T-helper 2 cell treated with Interferon-gamma antibody and Interleukin-4, amounts not matched to agents 100 ng/mL and 5 ng/mL, for 36 hours (primary cell): ENCODE results near the gene RPL32. TPM values are rescaled to one million over a fixed set of nuclear protein-coding genes. Genes with fewer than 3 reads are reported as not detected.
"Not testable (repeated sequence)": the region's sequence is repeated elsewhere in the genome, so short reads cannot be mapped to it uniquely, and the experiment has no call there.

Experiments used
- intact Hi-C: fragments of 100-400 bp; cut with micrococcal nuclease; formaldehyde crosslinking; loops from one replicate; pipeline ENCODE4 v1.15.1; 2023
- total RNA-seq: library from RNA; stranded (reverse); gene quantifications from 2 replicates; pipeline ENCODE4 v1.2.3, GENCODE V29; 2022

RPL32 gene
- 1,883 and 1,901 TPM in 2 replicates for total RNA-seq

DNA sequence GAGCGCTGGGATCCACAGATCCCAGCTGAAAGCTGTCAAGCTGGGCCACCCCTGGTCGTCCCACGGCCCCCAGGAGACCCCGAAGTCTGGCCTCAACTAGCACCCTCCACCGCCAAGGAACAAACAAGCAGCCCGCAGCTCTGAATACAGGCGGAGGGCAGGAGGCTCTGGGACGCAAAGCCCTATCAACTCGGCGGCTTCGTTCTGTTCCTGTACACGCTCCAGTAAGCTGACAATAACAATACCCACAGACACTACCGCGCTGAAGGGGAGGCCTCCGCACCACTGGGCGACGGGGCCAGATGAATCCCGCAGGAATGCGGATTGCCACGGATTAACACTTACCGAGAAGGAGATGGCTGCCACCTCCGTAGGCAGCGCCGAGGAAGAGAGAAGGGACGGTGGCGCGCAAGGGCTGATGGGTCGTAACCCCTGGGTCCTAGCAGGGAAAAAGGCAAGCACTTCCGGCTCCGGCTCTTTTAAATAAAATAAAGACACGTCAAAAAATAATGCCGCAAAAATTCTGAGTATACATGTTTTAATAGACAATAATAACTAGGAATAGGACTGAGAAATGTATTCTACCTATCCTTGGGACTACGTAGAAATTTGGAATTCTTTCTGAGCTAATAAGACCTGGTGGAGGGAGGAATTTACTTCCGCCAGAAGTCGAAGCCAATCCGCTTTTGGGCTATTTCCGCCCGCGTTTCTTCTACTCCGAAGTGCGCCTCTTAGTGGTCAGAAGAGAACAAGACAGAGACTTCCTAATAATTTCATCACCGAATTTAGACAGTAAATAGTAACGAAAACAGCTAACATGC is at the start of gene RPL32:
Gene RPL32 (minus strand): TSS at position 417 of the 821 bp plus-strand sequence. CDS start 1,328 bp downstream, outside the sequence.
- intact Hi-C loops = loop anchor here (1.0 to 2.0 kb wide), 3 partner anchors 31 to 578 kb away; no protein-coding TSS in a partner anchor

DNA sequence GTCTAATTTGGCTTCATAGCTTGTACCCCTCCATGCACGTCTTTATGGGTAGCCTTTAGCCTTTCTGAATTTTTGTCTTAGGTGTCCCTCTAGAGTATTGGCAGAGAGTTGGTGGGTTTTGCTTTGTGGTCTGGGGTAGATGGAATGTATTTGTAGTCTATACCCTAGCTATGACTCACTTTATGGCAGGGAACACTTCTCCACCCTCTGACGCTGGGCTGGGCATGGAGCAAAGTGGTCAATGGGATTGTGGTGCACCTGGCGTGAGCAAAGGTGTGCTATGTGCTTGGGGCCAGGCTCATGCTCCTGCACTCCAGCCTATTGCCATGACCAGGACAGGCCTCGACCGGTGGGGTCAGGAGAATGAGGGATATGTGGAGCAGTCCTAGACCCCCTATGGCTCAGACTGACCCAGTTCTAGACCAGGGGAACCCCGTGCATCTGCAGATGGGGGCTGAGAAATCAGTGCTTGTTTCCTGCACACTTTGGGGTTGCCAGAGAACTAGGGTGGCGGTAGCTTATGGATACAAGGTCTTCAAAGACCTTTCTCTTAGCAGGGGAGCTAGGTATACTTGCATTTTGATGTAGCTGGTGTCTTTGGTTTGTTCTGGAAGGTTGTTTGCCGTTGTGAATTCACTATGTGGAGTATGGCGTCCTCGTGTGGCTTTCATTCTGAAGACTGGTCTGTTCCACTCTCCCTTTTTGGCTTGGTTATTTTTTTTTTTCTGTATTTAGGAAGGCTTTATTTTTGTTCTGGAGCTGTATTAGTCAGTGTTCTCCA is 49.4 kb upstream of the RPL32 start:
- intact Hi-C loops = no loop called here

DNA sequence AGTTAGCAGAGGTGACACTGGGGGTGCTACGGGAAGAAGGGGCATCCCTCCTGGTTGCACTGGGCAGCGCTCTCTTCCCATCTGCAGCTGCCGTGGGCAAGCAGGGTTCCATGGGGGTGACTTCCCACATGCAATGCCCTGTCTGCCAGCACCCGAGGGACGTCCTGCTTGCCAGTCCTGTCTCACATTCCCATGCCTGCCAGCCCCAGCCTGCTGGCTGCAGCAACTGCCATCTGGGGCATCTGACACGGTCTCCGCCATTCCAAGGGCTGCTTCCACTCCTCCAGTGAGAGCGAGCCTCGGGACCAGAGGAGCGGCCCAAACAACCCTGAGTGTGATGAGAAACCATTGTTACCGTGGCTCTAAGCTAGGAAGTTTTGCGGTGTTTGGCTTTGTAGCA is 45.4 kb upstream of the RPL32 start:
- intact Hi-C loops = no loop called here

DNA sequence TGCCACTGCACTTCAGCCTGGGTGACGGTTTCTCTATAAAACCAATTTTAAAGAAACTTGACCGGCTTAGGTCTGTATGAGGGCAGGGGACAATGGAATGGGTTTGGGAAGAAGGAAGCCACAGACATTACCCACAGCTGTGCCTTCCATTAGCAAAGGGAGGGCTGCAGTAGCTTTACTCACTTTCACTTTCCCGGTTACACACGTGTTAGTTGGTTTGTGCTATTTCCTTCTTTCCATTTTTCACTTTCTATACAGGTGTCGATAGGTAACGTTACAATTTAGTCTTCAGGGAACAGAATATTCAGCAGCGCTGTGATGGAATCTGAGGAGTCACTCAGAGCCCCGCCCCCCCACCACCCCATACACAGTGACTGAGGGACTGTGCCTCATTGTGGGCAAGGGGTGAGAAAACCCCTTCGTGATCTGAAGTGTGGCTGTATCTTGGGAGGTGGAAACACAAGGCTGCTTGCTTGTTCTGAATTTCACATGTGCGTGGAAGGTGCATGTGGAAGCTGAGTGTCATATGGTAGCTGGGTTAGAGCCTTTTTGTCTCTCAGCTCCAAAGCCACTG is 44.8 kb upstream of the RPL32 start:
- intact Hi-C loops = no loop called here

DNA sequence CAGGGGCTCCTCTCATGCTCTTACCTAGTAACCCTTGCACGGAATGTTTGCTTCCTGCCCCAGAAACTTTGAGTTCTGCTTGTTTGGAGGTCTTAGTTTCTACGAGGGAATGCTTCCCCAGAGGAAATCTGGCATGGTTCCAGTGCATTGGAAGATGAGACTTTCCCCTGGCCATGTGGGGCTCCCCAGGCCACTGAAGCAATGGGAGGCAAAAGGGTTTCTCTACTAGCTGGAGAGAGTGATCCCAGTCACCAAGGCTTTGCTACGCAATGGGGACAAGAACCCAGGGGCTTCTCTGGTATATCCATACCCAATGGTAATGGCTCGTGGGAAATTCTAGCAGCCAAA is 44.2 kb upstream of the RPL32 start:
- intact Hi-C loops = no loop called here

DNA sequence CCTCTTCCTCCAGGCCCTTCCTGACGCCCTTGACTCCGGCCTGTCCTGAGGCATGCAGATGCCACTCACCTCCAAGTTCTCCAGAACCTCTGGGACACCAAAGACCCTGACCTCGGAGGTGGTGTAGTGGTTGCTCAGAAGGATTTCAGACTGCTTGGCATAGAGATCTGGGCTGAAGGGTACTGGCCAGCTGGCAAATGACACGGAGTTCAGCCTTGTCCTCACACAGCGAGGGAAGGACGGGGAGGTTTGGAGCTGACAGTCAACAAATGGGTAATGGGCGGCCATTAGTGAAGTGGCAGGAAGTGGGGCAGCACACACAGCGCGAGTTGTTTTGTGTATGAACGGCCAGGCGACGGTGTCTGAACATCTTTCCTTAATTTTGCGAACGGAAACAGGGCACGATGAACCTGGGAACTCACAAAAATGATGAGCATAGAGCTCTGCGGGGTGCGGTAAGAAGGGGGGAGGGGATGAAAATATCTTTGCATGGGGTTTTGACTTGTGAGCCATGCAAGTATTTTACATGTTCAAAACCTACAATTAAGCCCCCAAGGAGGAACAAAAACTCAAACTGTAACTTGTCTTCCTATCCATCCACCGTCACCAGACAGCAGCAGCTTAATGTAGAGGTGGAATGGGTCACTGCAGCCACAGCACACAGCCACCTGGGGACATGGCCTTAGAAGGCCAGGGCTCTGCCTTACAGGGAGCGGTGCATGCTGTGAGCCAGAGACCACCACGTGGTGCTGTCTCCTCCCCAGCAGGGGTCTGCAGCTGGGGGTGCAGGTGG is 43.6 kb upstream of the RPL32 start:
- intact Hi-C loops = no loop called here

DNA sequence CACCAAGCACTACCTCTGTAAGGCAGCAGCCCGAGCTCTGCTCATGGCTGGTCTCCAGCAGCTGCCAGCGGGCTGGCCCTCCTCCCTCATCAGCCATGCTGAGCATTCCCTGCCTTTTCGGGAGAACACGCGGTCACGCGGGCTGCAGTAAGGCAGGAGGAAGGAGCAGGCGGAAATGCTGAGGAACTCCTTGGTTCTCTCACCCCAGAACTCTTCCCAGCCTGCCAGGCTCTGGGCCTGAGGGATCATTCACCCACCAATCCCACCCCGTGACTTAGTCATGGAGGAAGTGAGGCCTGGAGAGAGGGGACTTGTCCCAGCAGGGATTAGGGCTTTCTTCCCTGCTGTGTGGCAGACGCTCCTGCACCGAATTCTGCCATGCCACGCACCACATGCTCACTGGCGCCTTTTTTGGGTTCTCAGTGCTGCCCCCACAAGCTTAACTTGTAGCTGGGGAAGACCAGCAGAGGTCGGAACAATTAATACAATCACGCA is 42.9 kb upstream of the RPL32 start:
- intact Hi-C loops = no loop called here

DNA sequence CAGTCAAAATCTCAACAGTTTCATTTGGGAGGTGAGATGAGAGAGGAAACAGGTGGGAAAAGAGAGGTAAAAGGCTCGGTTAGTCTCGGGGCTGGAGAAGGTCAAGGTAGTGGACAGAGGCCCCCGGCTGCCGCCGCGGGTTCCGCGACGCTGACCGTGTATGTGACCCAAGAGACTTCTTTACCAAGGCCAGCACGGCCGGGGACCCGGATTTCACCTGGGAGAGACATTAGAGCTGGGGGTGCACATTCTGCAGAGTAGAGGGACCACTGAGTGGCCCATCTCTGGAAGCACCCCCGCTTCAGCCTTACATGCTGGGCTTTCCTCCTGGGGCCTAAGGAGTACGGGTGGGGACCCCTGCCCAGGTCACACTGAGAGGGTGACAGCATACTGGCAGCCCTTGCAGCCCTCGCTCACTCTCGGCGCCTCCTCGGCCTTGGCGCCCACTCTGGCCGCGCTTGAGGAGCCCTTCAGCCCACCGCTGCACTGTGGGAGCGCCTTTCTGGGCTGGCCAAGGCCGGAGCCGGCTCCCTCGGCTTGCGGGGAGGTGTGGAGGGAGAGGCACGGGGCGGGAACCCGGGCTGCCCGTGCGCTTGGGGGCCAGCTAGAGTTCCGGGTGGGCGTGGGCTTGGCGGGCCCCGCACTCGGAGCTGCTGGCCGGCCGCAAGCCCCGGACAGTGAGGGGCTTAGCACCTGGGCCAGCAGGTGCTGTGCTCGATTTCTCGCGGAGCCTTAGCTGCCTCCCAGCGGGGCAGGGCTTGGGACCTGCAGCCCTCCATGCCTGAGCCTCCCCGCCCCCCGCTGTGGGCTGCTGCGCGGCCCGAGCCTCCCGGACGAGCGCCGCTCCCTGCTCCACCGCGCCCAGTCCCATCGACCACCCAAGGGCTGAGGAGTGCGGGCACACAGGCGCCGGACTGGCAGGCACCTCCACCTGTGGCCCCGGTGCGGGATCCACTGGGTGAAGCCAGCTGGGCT is 41.3 kb upstream of the RPL32 start:
- intact Hi-C loops = no loop called here

DNA sequence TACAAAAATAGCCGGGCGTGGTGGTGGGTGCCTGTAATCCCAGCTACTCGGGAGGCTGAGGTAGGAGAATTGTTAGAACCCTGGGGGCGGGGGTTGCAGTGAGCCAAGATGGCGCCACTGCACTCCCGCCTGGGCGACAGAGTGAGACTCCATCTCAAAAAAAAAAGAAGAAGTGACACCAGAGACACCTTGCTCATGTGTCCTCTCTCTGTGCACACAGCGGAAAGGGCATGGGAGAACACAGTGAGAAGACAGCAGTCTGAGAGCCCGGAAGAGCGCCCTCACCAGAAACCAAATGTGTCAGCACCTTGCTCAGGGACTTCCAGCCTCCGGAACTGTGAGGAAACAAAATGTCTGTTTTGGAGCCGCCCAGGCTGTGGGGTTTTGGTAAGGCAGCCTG is 40.5 kb upstream of the RPL32 start:
- intact Hi-C loops = not testable (repeated sequence)

DNA sequence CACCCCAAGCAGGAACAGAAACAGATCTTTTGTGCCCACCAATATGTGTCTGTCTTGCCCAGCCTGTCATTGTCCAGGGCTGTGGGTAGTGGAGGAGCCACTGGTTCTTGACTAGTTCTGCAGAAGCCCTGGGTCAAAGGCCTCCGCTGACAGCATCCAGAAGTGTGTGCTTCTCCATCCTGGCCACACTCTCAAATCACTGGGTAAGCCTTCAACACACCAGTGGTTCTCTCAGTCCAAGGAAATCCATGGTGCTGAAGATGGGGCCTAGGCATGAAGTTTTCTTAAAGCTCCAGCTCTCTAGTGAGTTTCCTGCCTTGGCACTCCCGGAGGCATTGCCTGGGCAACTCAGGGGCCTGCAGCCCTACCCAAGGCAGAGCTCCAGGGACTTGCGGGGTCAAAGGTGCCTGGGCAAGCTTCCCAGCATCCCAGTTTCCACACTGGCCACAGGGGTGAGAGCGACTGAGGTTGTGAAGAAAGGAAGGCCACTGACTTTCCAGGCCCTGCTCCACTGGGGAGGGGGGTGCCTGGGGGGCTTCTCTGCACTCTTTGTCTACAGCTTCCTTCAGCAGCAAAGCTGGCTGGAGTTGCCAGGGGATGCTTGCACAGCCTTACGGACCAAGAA is 37.9 kb upstream of the RPL32 start:
- intact Hi-C loops = no loop called here

DNA sequence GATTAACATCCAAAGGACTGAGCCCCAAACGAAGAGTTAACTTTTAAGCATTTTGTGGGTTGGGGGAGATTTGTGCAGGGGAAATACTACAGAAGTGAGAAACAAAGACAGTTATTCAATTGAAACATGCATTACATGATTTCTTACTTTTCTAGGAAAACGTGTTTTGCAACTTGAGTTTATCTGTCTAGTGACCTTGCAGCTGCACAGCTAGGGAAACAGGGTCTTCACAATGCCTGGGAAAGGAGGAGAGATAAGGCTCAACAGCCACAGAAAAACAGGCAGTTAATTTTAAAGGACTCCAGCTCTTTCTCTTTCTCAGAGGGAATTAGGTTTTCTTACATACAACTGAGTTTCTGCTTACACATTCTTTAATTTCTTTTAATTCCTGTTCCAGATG is 37.4 kb upstream of the RPL32 start:
- intact Hi-C loops = not testable (repeated sequence)

DNA sequence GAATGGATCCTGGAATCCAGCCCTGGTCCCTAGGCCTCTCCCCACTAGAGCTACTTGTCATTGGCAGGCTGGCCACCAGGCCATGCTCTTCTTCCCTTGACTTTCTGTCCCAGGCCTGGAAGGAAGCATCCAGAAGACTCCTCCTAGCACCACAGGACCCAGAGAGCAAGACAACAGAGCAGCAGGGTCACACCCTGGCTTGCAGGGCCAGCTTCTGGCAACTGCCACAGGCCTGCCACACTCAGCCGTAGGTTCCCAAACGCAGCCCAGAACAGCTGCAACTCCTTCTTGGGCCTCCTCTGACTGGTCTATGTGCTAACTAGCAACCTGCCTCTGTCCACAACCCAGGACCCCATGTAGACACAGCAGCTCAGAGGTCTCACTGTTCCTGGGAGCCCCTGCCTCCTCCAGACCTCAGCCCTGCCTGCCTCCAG is 36.8 kb upstream of the RPL32 start:
- intact Hi-C loops = no loop called here

DNA sequence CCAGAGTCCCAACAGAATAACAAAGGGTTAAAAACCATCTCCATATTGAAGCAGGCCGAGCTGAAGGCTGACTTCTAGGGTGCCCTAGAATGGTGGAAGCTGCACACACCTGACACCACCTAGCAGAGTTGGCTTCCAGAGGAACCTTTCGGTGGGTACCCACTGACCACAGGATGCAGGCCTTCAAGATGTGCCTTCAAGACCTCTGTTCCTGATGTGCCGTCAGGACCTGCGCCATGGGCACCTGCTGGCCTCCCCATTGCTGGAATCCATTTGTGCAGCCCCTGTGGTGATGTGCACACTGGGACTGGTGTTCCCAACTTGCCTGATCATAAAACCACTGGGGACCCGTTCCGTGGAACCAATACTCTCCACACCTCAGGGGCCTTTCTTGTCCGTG is 35.7 kb upstream of the RPL32 start:
- intact Hi-C loops = no loop called here

DNA sequence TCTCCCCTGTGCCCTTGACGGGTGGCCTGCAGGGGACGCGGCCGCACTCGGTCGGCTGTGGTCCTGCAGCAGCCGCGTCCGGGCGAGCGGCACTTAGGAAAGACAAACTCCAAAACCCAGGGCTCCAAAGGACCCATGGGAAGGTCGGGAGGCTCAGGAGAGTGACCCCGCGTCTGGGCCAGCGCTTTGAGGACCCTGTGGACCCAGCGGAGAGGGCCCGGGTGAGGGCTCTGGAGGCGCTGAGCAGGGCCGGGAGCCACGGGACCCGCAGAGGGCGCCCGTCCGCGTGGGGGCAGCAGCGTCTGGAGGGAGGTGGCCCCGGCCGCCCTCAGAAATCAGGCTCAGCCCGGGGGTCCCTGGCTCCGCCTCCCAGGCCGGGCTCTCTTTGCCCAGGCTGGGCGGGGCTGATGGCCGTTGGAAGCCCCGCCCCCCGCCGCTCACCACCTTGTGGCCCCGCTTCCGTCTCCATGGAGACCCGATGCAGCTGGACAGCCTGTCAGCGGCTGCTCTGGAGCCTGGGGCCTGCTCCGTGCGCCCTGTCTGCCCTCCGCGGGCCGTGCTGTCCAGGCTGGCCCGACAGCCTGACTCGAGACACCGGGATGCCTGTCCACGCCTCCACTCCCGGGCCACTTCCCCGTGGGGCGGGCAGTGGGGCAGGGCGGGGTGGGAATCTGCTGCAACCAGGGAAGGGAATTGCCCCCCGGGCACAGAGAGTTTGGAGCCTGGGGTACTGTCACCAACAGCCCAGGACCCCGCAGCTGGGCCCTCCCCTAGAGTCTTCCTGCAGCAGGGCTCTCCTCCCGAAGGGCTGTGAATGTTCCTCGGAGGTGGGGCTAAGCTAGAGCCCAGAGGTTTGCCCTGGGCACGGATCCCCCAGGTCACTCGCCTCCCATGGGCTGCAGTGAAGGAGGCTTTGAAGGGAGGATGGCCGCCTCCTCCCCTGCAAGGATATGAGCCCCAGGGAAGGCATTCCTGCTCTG is 34.8 kb upstream of the RPL32 start:
- intact Hi-C loops = no loop called here

DNA sequence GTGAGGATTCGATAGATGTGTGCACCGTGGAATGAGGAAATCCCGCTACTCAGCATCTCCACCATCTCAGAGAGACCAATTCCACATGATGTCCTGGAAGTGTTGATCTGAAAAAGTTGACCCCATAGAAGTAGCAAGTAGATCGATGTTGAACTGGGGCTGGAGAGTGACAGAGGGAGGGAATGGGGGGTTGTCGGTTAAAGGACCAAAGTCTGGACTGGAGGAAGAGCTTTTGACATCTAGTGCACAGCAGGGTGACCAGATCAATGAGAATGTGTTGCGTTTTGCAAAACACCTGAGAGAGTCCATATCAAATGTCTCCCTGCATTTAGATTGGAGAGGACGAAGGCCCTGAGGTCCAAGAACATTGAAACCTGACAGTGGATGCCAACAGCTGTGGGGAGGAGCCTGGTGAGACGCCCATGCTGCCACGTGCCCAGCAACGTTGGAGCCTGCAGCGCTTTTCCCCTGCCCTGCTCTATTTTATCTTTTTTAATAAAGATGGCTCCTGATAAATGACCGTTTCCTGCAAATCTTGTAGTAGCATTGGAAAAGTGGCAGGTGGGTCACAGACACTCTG is 30.1 kb upstream of the RPL32 start:
- intact Hi-C loops = no loop called here

DNA sequence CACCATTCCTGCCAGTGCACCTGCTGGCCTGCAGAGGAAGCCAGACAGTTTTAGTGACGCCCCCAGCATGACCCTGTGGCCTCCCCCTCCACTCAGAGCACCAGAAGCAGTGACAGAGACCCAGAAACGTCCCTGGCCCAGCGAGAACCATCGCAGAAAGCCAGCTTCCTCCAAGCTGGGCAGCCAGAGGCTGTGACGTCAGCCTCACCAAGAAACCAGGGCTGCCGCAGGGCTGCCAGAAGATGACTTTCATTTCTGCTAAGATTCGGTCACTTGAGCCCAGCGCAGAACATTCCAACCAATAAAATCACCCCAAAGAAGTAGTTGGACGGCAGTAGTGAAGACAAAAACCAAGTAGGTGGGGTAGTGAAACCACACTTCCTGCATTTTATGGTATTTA is 29.6 kb upstream of the RPL32 start:
- intact Hi-C loops = no loop called here

DNA sequence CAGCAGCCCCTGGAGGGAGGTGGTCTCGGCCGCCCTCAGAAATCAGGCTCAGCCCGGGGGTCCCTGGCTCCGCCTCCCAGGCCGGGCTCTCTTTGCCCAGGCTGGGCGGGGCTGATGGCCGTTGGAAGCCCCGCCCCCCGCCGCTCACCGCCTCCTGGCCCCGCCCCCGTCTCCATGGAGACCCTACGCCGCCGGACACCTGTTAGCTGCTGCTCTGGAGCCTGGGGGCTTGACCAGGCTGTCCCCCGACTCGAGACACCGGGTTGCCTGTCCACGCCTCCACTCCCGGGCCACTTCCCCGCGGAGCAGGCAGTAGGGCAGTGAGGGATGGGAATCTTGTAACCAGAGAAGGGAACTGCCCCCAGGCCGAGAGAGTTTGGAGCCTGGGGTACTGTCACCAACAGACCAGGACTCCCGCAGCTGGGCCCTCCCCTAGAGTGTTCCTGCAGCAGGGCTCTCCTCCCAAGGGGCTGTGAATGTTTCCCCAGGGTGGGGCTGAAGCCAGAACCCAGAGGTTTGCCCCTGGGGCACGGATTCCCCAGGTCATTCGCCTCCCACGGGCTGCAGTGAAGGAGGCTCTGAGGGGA is 27.8 kb upstream of the RPL32 start:
- intact Hi-C loops = loop anchor here (2.0 to 10.0 kb wide), 2 partner anchors 96 to 116 kb away; no protein-coding TSS in a partner anchor
